ENCODE measurements around the gene P4HTM. TPM values are rescaled to one million over a fixed set of nuclear protein-coding genes. Genes with fewer than 3 reads are reported as not detected.

The P4HTM gene
- total and polyA plus RNA-seq, 2 donors (not counting 1 experiment from before 2014, with no cell fraction given): 48.5 to 70.6 TPM

DNA sequence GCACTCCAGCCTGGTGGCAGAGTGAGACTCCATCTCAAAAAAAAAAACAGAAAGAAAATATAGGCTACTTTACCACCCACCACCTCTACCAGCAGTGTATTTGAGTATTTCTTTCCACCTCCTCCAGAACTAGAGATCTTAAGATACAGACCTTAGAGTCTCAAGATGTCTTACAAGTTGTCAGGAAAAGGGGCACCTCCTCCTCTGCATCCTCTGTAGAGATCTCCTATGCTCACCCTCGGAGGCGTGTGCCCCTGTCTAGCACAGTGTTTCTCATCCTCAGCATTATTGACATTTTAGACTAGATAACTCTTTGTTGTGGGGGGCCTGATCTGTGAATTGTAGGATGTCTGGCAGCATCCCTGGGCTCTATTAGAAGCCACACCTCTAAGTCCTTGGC is 27.7 kb upstream of the P4HTM start:
- TF ChIP-seq EZH2 (IDR thresholded peaks at IDR 0.05; ENCODE audit: borderline replicate concordance, insufficient read depth, low read depth, low read length, poor library complexity, severe bottlenecking): no peak
- TF ChIP-seq, protein P1, sequence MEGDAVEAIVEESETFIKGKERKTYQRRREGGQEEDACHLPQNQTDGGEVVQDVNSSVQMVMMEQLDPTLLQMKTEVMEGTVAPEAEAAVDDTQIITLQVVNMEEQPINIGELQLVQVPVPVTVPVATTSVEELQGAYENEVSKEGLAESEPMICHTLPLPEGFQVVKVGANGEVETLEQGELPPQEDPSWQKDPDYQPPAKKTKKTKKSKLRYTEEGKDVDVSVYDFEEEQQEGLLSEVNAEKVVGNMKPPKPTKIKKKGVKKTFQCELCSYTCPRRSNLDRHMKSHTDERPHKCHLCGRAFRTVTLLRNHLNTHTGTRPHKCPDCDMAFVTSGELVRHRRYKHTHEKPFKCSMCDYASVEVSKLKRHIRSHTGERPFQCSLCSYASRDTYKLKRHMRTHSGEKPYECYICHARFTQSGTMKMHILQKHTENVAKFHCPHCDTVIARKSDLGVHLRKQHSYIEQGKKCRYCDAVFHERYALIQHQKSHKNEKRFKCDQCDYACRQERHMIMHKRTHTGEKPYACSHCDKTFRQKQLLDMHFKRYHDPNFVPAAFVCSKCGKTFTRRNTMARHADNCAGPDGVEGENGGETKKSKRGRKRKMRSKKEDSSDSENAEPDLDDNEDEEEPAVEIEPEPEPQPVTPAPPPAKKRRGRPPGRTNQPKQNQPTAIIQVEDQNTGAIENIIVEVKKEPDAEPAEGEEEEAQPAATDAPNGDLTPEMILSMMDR (IDR thresholded peaks at IDR 0.05): no peak
- Mint-ChIP-seq H3K4me3 (no peak overlapping the region), H3K27ac (no peak overlapping the region), H3K4me1 (peaks cover 4% of the 10 kb centered on the region), H3K9me3 (ENCODE audit: insufficient read depth) (no peaks in the 10 kb centered on the region), H3K27me3 (no peaks in the 10 kb centered on the region)
- ChIA-PET POLR2A (no interaction called here), CTCF (no interaction called here)
- ATAC-seq (ENCODE audit: low read depth) (no peak), DNase-seq (no peak)
- Histone ChIP-seq H3K4me3 (ENCODE audit: control extremely low read depth in 1 of 5, extremely low read depth in 1 of 5, insufficient read depth in 1 of 5, low read depth in 2 of 5, low read length in 4 of 5) (no peak overlapping the region), H3K9me3 (ENCODE audit: control extremely low read depth in 1 of 3, control insufficient read depth in 2 of 3, insufficient read depth in 1 of 3, low read length in 2 of 3) (no peaks in the 10 kb centered on the region), H3K36me3 (replicated peaks in 1 of 2; ENCODE audit: control extremely low read depth in 1 of 2, control insufficient read depth in 1 of 2, extremely low read depth in 1 of 2, insufficient read depth in 2 of 2, low read length in 1 of 2) (peaks cover 13 to 36% of the 10 kb centered on the region in 2 experiments), H3K4me1 (ENCODE audit: control insufficient read depth in 2 of 2, insufficient read depth in 2 of 2, low read length in 2 of 2) (no peaks in the 10 kb centered on the region), H3K4me2 (replicated peaks; ENCODE audit: low read depth, low read length, poor library complexity, severe bottlenecking) (no peak overlapping the region), H4K20me1 (ENCODE audit: control insufficient read depth, insufficient read depth, low read length, poor library complexity, severe bottlenecking) (peaks cover 6% of the 10 kb centered on the region), H2AFZ (ENCODE audit: insufficient read depth, low read depth, low read length, poor library complexity, severe bottlenecking) (no peak overlapping the region), H3K9ac (ENCODE audit: low read length) (no peak overlapping the region), H3K27ac (ENCODE audit: low read length in 2 of 2) (no peak overlapping the region), H3K79me2 (ENCODE audit: control insufficient read depth, insufficient read depth, low read length) (peaks cover 8% of the 10 kb centered on the region), H3K27me3 (replicated peaks in 1 of 4; ENCODE audit: control extremely low read depth in 1 of 4, control insufficient read depth in 3 of 4, insufficient read depth in 4 of 4, low read length in 3 of 4) (no peaks in the 10 kb centered on the region)
- no CpG with 5 or more reads among the region's 2 CpGs for WGBS (ENCODE audit: insufficient coverage)
- intact Hi-C loops (cut with micrococcal nuclease): no loop called here

DNA sequence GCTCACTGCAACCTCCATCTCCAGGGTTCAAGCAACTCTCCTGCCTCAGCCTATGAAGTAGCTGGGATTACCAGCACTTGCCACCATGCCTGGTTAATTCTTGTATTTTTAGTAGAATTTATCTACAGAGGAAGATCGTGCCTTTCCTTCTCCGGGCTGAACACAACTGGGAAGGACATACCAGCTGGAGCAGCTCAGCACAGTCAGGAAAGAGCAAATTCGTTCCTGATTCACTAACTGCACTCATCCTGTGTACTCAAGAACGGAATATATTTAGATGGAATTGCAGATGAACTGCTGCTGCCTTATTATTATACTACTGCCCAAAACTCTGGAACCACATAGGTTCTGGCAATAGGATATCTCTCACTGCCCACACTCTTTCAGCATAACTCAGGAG is 27.1 kb upstream of the P4HTM start:
- no peaks in the 10 kb centered on the region for H3K9me3 Mint-ChIP-seq (ENCODE audit: insufficient read depth)
- Histone ChIP-seq H3K27ac (ENCODE audit: low read length in 2 of 2) (no peak overlapping the region), H3K4me2 (replicated peaks; ENCODE audit: low read depth, low read length, poor library complexity, severe bottlenecking) (no peak overlapping the region), H3K9me3 (ENCODE audit: control extremely low read depth in 1 of 3, control insufficient read depth in 2 of 3, insufficient read depth in 1 of 3, low read length in 2 of 3) (no peaks in the 10 kb centered on the region), H3K36me3 (replicated peaks in 1 of 2; ENCODE audit: control extremely low read depth in 1 of 2, control insufficient read depth in 1 of 2, extremely low read depth in 1 of 2, insufficient read depth in 2 of 2, low read length in 1 of 2) (peaks cover 11 to 35% of the 10 kb centered on the region in 2 experiments), H4K20me1 (ENCODE audit: control insufficient read depth, insufficient read depth, low read length, poor library complexity, severe bottlenecking) (peaks cover 2% of the 10 kb centered on the region), H3K9ac (ENCODE audit: low read length) (no peak overlapping the region), H3K79me2 (ENCODE audit: control insufficient read depth, insufficient read depth, low read length) (peaks cover 3% of the 10 kb centered on the region), H3K4me1 (ENCODE audit: control insufficient read depth in 2 of 2, insufficient read depth in 2 of 2, low read length in 2 of 2) (no peaks in the 10 kb centered on the region), H3K27me3 (replicated peaks in 1 of 4; ENCODE audit: control extremely low read depth in 1 of 4, control insufficient read depth in 3 of 4, insufficient read depth in 4 of 4, low read length in 3 of 4) (no peaks in the 10 kb centered on the region), H2AFZ (ENCODE audit: insufficient read depth, low read depth, low read length, poor library complexity, severe bottlenecking) (no peak overlapping the region), H3K4me3 (ENCODE audit: control extremely low read depth in 1 of 5, extremely low read depth in 1 of 5, insufficient read depth in 1 of 5, low read depth in 2 of 5, low read length in 4 of 5) (no peak overlapping the region)
- POLR2A ChIA-PET: no interaction called here
- TF ChIP-seq, protein P1 (IDR thresholded peaks at IDR 0.05): no peak
- no peak for TF ChIP-seq EZH2 (IDR thresholded peaks at IDR 0.05; ENCODE audit: borderline replicate concordance, insufficient read depth, low read depth, low read length, poor library complexity, severe bottlenecking)
- no peak for DNase-seq
- no peaks in the 10 kb centered on the region for H3K27me3 Mint-ChIP-seq
- CTCF ChIA-PET: no interaction called here
- 90% methylated on average over 2 of the region's 4 CpGs for WGBS (ENCODE audit: insufficient coverage)
- H3K4me3 Mint-ChIP-seq: no peak overlapping the region
- intact Hi-C loops (cut with micrococcal nuclease): no loop called here
- H3K4me1 Mint-ChIP-seq: peaks cover 4% of the 10 kb centered on the region
- H3K27ac Mint-ChIP-seq: no peak overlapping the region
- ATAC-seq (ENCODE audit: low read depth): no peak

All from B cell (primary cell).